Epithelial cell of esophagus (primary cell): Measurements from ENCODE around the gene MT1F.
"Not testable (repeated sequence)": the region's sequence is repeated elsewhere in the genome, so short reads cannot be mapped to it uniquely, and the experiment has no call there.

Source experiments
- DNase-seq: peaks from one replicate; pipeline ENCODE4 v3.0.0; 2010; ENCODE audit warnings: low read depth
- H3K4me3 ChIP-seq: 2 replicates; pipeline ENCODE4 v1.5.1; 2011; ENCODE audit warnings: mild to moderate bottlenecking, low read length, control low read depth
- CTCF ChIP-seq: IDR thresholded peaks from 2 replicates; pipeline ENCODE4 v1.5.1; 2011; ENCODE audit warnings: low read depth, mild to moderate bottlenecking, low read length, control low read depth, inconsistent platforms; ENCODE audit not compliant: insufficient read depth; ENCODE audit errors: missing control alignments

MT1F gene

DNA sequence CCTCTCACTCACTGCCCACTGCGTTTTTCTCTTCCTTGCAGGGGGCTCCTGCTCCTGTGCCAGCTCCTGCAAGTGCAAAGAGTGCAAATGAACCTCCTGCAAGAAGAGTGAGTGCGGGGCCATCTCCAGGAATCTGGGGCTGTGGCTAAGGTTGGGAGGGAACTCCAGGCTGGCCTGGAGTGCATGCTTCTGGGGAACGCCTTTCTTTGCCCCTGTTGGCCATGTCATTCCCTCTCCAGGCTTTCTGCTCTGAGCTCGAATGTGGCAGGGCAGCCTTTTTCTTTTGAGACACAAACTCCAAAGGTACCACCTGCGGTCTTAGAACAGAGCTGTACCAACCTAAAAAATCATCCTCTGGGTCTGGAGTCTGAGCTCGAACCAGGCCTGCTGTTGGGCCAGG is 39.6 kb upstream of the MT1F start:
- no peak for DNase-seq
- no peak for TF ChIP-seq CTCF
- H3K4me3 ChIP-seq, result no peak overlapping the region

GRCh38 chr16:56620339-56620897 is 37.3 kb upstream of the MT1F start:
- no peak overlapping the region for H3K4me3 ChIP-seq
- DNase-seq, result no peak
- no peak for TF ChIP-seq CTCF

DNA sequence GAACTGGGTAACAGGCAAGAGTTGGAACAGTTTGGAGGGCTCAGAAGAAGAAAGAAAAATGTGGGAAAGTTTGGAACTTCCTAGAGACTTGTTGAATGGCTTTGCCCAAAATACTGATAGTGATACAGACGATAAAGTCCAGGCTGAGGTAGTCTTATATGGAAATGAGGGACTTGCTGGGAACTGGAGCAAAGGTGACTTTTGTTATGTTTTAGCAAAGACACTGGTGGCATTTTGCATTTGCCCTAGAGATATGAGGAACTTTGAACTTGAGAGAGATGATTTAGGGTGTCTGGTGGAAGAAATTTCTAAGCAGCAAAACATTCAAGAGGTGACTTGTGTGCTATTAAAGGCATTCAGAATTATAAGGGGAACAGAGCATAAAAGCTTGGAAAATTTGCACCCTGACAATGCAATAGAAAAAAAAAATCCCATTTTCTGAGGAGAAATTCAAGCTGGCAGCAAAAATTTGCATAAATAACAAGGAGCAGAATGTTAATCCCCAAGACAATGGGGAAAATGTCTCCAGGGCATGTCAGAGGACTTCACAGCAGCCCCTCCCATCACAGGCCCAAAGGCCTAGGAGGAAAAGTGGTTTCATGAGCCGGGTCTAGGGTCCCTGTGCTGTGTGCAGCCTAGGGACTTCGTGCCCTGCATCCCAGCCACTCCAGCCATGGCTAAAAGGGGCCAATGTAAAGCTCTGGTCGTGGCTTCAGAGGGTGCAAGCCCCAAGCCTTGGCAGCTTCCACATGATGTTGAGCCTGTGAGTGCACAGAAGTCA is 35.9 kb upstream of the MT1F start:
- not testable (repeated sequence) for DNase-seq, H3K4me3 ChIP-seq

DNA sequence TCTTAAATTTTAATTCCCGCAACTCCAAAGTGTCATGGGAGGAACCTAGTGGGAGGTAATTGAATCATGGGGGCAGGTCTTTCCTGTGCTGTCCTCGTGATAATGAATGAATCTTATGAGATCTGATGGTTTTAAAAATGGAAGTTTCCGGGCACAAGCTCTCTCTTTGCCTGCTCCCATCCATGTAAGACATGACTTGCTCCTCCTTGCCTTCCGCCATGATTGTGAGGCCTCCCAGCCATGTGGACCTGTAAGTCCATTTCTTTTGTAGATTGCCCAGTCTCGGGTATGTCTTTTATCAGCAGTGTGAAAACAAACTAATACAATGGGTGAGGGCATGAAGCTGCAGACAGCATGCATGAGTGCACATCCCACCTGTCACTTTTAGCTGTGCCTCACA is 34.6 kb upstream of the MT1F start:
- not testable (repeated sequence) for DNase-seq, H3K4me3 ChIP-seq

- no peak for TF ChIP-seq CTCF
Measured at GRCh38 chr16:56623637-56624036, 34.1 kb upstream of the MT1F start.

GRCh38 chr16:56625140-56625942 is 32.4 kb upstream of the MT1F start, which contains the start of gene MT1E:
Gene MT1E, plus strand, starts transcription at chr16:56625781. Its CDS starts 71 bp downstream, at chr16:56625852.
- peak within 1 kb of the TSS; percentile 87 for H3K4me3 ChIP-seq
- TF ChIP-seq CTCF, result no peak
- DNase-seq, result peak; percentile 83

More at GRCh38 chr16:56623637-56624036, 34.1 kb upstream of the MT1F start:
- DNase-seq, result no peak
- H3K4me3 ChIP-seq, result no peak overlapping the region

DNA sequence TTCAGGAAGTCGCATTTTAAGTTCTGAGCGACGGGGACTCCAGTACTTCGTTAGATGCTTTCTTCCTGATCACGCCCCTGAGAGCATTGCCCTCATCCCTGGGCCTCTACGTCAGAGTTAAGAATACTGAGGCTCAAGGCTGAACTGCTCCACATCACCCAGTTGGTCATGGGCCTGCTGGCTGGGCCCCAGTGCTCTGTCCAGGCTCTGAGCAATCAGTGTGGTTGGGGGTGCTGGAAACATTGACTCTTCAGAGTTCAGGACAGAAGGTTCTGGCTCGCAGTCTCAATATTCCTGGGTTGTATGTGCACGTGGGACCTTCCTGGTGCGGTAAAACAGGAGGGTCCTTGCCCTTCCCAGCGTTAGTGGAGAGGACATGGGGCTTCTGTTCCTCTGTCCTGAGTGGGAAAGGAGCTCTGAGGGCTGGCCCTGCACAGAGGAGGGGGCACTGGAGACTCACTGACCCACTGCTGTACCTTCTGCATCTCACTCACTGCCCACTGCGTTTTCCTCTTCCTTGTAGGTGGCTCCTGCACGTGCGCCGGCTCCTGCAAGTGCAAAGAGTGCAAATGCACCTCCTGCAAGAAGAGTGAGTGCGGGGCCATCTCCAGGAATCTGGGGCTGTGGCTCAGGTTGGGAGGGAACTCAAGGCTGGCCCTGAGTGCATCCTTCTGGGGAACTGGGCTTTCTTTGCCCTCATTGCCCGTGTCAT is 31.7 kb upstream of the MT1F start:
- DNase-seq, result peak; percentile 31
- H3K4me3 ChIP-seq, result peak overlapping the region; percentile 87
- TF ChIP-seq CTCF, result no peak
